Ovary (tissue), 3 donors: Measurements from ENCODE around the gene MYRIP.

Experiments
- EP300 ChIP-seq: sonication (generic); formaldehyde crosslinking; IDR thresholded peaks from one replicate; pipeline ENCODE4 v1.6.1; 2017; ENCODE audit warnings: antibody characterized with exemption
- POLR2A ChIP-seq: fragments of 450-650 bp; IDR thresholded peaks from one replicate; pipeline ENCODE4 v1.6.1; 2017; ENCODE audit warnings: antibody characterized with exemption, mild to moderate bottlenecking, moderate library complexity
- TF ChIP-seq, protein P1 (sequence below), 3 donors: fragments of 450-650 bp in 2 of 3; fragments of 200-600 bp in 1 of 3; IDR thresholded peaks; one replicate each; pipeline versions ENCODE4 v1.5.1 to v1.8.0; 2016 to 2022; ENCODE audit warnings: antibody characterized with exemption in 3 of 3, mild to moderate bottlenecking in 1 of 3
- donor health status: DM: no; HTN: no; CAD: no.

DNA sequence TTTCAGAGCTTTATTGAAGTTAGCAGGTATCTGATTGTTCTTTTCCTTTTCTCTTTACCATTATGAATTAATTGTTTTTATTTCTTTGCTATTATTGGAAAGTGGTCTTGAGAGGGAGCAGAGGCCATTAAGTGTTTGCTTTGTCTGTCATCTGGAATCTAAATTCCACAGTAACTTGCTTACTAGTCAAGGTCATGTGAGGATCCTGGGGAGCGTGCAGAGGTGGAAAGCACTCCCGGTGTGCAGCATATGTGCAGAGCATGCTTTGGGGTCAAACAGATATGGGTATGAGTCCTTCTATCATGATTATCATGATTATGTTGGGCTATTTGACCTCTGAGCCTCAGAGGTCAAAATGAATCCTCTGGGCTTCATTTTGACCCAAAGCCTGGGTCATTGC lies 96.4 kb downstream of the MYRIP start:
- TF ChIP-seq, protein P1, sequence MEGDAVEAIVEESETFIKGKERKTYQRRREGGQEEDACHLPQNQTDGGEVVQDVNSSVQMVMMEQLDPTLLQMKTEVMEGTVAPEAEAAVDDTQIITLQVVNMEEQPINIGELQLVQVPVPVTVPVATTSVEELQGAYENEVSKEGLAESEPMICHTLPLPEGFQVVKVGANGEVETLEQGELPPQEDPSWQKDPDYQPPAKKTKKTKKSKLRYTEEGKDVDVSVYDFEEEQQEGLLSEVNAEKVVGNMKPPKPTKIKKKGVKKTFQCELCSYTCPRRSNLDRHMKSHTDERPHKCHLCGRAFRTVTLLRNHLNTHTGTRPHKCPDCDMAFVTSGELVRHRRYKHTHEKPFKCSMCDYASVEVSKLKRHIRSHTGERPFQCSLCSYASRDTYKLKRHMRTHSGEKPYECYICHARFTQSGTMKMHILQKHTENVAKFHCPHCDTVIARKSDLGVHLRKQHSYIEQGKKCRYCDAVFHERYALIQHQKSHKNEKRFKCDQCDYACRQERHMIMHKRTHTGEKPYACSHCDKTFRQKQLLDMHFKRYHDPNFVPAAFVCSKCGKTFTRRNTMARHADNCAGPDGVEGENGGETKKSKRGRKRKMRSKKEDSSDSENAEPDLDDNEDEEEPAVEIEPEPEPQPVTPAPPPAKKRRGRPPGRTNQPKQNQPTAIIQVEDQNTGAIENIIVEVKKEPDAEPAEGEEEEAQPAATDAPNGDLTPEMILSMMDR (IDR thresholded peaks at IDR 0.05), result no peak
- no peak for TF ChIP-seq POLR2A
- TF ChIP-seq EP300, result no peak
